Lung (tissue), 12 donors: Measurements from ENCODE around the gene LRRK1. TPM values are rescaled to one million over a fixed set of nuclear protein-coding genes. Genes with fewer than 3 reads are reported as not detected.

ENCODE experiments used
- ATAC-seq: fragments of 200-7000 bp; cut with Tn5 transposase; one replicate; pipeline ENCODE4 v1.9.1; 2020; ENCODE audit warnings: moderate number of reproducible peaks; ENCODE audit not compliant: insufficient read depth, low FRiP score
- DNase-seq, 3 donors: peaks; one replicate each; pipeline ENCODE4 v3.0.0-alpha.2; 2013 to 2017
- H3K27ac ChIP-seq, 2 donors: one replicate each; pipeline ENCODE4 v1.5.1; 2013; ENCODE audit warnings: mild to moderate bottlenecking in 2 of 2, moderate library complexity in 2 of 2, control low read depth in 1 of 2, inconsistent platforms in 1 of 2, low read depth in 1 of 2, low read length in 1 of 2
- H3K27me3 ChIP-seq, 3 donors: one replicate each; pipeline ENCODE4 v1.5.1; 2013; ENCODE audit warnings: low read length in 2 of 3; ENCODE audit not compliant: control insufficient read depth in 3 of 3, insufficient read depth in 3 of 3
- H3K36me3 ChIP-seq, 4 donors: one replicate each; pipeline ENCODE4 v1.5.1; 2013; ENCODE audit warnings: low read length in 4 of 4, mild to moderate bottlenecking in 1 of 4, moderate library complexity in 1 of 4; ENCODE audit not compliant: control insufficient read depth in 4 of 4, insufficient read depth in 4 of 4
- H3K4me1 ChIP-seq, 5 donors: one replicate each; pipeline ENCODE4 v1.5.1; 2013; ENCODE audit warnings: low read length in 5 of 5, mild to moderate bottlenecking in 2 of 5, moderate library complexity in 1 of 5; ENCODE audit not compliant: control insufficient read depth in 5 of 5, insufficient read depth in 5 of 5
- H3K4me3 ChIP-seq: one replicate; pipeline ENCODE4 v1.5.1; 2013; ENCODE audit warnings: mild to moderate bottlenecking, control low read depth, moderate library complexity
- H3K9ac ChIP-seq, 2 donors: one replicate each; pipeline ENCODE4 v1.5.1; 2013; ENCODE audit warnings: low read length in 2 of 2, control low read depth in 1 of 2; ENCODE audit not compliant: insufficient read depth in 1 of 2
- H3K9me3 ChIP-seq, 4 donors: one replicate each; pipeline ENCODE4 v1.5.1; 2013; ENCODE audit warnings: low read length in 3 of 4, mild to moderate bottlenecking in 1 of 4, moderate library complexity in 1 of 4; ENCODE audit not compliant: control insufficient read depth in 4 of 4, insufficient read depth in 3 of 4
- WGBS, 2 donors: extraction: QIAGEN DNeasy Blood & Tissue Kit; methylation state at CpG; one replicate each; pipeline ENCODE4 v1.1.7; 2013; 5-methylcytosine and 5-hydroxymethylcytosine counted together
- polyA plus RNA-seq, 2 donors: library from polyadenylated mRNA; stranded (reverse); fragments of 200-250 nt; gene quantifications; one replicate each; pipeline ENCODE4 v1.2.1, GENCODE V29; 2013
- total RNA-seq, 2 donors: library from RNA; depleted of rRNA in 1 of 2; stranded (reverse); fragments of >200 nt in 1 of 2; gene quantifications; one replicate each; pipeline ENCODE4 v1.2.1, GENCODE V29; 2014 to 2021
- TF ChIP-seq, protein P1 (sequence below): IDR thresholded peaks from 2 replicates; pipeline ENCODE4 v1.5.1; 2012; ENCODE audit warnings: mild to moderate bottlenecking; ENCODE audit errors: control extremely low read depth, extremely low read depth
- donor health status: control.
- donor health status: control.
- donor health status: Bipolar disorder and iron deficiency.
- donor health status: healthy.
- donor health status: DM: yes; HTN: yes; CAD: no.

LRRK1 gene
- total and polyA plus RNA-seq, 4 donors, result 5.7 to 22.9 (median 9.7) TPM

DNA sequence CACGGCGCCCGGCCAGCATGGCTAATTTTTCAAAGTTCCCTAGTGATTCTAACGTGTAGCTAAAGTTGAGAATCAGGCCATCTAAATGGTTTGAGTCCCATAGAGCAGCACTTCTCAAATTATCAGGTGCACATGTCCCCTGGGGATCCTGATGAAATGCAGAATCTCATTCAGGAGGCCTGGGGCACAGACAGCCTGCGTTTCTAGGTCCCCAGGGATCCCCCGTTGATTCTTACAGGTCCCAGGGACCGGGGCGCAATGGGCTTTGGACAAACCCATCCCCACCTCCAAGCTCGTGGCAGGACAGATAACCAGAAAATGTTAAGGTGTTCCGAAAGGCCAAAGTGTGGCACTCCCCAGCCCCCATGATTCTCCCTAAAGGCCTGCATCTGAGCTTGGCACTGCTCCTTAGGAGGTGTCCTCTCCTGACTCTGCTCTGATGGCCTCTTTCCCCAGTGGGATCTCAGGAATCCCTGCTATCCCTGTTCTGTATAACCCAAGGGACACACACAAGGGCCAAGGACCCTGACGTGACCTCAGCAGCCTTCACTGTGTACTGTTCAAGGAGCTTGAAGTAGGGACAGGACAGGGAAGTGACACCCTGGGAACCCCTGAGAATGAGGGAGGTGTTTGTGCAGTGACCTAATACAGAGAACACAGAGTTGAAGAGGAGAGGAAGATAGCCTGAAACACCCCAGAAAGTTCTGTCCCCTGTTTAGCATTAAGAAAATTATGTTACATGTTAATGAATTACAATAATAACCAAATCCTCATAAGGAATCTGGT, 8.0 kb downstream of the LRRK1 start:
- no peak overlapping the region for H3K4me3 ChIP-seq
- ATAC-seq, result no peak
- no peak overlapping the region for H3K9ac ChIP-seq
- TF ChIP-seq, protein P1, sequence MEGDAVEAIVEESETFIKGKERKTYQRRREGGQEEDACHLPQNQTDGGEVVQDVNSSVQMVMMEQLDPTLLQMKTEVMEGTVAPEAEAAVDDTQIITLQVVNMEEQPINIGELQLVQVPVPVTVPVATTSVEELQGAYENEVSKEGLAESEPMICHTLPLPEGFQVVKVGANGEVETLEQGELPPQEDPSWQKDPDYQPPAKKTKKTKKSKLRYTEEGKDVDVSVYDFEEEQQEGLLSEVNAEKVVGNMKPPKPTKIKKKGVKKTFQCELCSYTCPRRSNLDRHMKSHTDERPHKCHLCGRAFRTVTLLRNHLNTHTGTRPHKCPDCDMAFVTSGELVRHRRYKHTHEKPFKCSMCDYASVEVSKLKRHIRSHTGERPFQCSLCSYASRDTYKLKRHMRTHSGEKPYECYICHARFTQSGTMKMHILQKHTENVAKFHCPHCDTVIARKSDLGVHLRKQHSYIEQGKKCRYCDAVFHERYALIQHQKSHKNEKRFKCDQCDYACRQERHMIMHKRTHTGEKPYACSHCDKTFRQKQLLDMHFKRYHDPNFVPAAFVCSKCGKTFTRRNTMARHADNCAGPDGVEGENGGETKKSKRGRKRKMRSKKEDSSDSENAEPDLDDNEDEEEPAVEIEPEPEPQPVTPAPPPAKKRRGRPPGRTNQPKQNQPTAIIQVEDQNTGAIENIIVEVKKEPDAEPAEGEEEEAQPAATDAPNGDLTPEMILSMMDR, result no peak
- H3K27ac ChIP-seq, result no peak overlapping the region
- H3K27me3 ChIP-seq, result peaks cover 0 to 18% (median 3%) of the 10 kb centered on the region in 3 donors
- WGBS, 2 donors, result 93 to 95% methylated on average over 11 of the region's 11 CpGs
- H3K9me3 ChIP-seq, result no peaks in the 10 kb centered on the region
- no peaks in the 10 kb centered on the region for H3K4me1 ChIP-seq
- peaks cover 0 to 4% (median 0%) of the 10 kb centered on the region in 4 donors for H3K36me3 ChIP-seq
- DNase-seq, result no peak

DNA sequence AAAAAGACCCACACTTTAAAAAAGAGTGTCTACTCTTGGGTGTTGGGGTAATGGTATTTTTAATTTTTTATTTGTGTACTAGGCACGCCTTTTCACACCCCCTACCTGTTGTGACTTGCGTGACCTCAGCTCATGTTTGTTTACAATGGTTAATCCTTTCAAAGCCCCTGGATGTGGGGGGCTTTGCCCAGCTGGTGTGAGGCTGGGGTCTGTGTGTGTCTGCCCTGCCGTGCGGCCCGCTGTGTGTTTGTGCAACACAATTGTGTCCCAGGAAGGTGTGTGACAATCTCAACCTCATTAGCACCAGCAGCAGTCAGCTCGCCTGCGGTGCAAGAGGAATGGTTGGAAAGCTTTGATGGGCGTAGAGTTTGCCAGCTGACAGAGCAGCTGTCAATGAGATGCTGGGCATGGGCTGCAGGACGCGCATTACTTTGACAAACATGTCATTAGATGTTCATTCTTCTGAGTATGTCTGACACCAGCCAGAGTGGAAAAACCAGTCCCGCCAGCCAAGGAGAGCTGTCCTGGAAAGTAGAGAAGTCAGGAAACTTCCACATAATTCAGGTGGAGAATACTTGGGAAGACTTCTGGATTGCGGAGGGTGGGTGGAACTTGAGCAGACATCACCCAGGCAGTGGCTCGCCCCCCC, 9.6 kb downstream of the LRRK1 start:
- peaks cover 0 to 4% (median 0%) of the 10 kb centered on the region in 4 donors for H3K36me3 ChIP-seq
- no peak overlapping the region for H3K27ac ChIP-seq
- WGBS, 2 donors, result 85 to 89% methylated on average over 13 of the region's 13 CpGs
- TF ChIP-seq, protein P1, result no peak
- no peaks in the 10 kb centered on the region for H3K4me1 ChIP-seq
- no peak for DNase-seq
- H3K4me3 ChIP-seq, result no peak overlapping the region
- no peak for ATAC-seq
- H3K9ac ChIP-seq, result no peak overlapping the region
- peaks cover 0 to 6% (median 3%) of the 10 kb centered on the region in 3 donors for H3K27me3 ChIP-seq
- no peaks in the 10 kb centered on the region for H3K9me3 ChIP-seq

DNA sequence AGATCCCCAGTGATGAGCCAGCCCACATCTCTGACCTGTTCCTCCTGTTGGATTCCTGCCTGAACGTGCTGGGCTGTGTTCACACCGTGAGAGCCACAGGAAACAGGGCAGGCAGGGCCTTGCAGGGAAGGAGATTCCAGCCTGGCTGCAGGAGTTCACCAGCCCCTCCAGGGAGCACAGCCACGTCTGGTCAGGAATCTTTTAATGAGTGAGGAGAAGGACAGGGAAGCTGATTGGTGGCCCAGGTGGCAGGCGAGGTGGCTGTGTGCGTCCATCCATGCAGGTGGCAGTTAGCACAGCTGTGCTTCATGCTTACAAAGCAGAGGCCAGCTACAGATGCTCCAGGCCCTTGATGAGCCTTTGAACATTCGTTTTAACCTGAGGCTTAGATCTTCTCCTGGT, 10.5 kb downstream of the LRRK1 start:
- H3K4me1 ChIP-seq, result no peaks in the 10 kb centered on the region
- peaks cover 0 to 2% (median 0%) of the 10 kb centered on the region in 4 donors for H3K36me3 ChIP-seq
- DNase-seq, result no peak
- peaks cover 0 to 6% (median 3%) of the 10 kb centered on the region in 3 donors for H3K27me3 ChIP-seq
- no peaks in the 10 kb centered on the region for H3K9me3 ChIP-seq
- 60 to 66% methylated on average over 6 of the region's 6 CpGs for whole genome bisulfite sequencing, 2 donors
- ATAC-seq, result no peak
- no peak overlapping the region for H3K4me3 ChIP-seq
- TF ChIP-seq, protein P1, result no peak
- no peak overlapping the region for H3K9ac ChIP-seq
- no peak overlapping the region for H3K27ac ChIP-seq
